ENCODE results near the gene ANKH. TPM values are rescaled to one million over a fixed set of nuclear protein-coding genes. Genes with fewer than 3 reads are reported as not detected.

ANKH gene
- polyA plus RNA-seq, 2 of the 4 experiments (the other 2 are of a cell fraction) = 11.7 to 17.3 TPM

DNA sequence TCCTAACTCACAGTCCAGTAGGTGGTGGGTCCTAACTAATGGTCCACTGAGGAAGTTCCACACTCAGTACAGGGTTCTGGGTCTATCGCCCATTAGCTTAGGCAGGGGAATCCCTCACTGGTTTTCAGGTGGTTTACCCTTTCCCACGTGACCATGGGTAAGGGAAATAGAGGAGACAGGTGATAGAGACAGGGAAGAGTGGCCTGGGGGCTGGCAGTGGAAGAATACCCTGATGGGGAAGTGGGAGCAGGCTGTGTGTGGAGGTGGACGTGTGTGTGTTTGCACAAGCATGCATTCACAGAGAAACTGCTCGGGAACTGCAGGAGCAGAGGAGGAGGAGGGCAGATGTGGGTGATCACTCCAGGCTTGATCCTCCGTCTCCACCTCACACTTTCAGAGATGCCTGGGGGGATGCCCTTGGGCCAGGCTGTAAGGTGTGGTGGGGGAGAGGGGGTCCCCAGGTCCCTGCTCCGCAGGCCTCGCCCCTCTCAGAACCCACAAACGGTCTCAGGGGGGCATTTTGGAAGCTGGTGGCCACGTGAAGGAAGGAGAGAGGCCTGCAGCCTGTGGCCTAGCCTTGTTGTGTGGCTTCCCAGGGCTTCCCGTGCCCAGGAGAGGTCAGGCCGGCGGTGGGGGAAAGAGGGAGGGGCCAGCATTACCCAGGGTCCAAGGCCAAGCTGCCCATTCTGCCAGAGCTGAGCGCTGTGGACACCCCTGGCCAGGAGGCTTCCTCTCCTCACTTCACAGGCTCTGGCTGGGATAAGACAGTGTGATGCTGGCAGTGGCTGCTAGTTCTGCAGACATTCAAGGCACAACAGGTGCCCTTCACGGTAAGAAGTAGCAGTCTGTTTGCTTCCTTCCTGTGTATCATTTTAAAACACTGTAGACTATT is 127.0 kb downstream of the ANKH start (continued):
- TF ChIP-seq FOSL2 (IDR thresholded peaks at IDR 0.05) (no peak), FOSL2 (CRISPR knock-in tag; IDR thresholded peaks at IDR 0.05) (no peak)

DNA sequence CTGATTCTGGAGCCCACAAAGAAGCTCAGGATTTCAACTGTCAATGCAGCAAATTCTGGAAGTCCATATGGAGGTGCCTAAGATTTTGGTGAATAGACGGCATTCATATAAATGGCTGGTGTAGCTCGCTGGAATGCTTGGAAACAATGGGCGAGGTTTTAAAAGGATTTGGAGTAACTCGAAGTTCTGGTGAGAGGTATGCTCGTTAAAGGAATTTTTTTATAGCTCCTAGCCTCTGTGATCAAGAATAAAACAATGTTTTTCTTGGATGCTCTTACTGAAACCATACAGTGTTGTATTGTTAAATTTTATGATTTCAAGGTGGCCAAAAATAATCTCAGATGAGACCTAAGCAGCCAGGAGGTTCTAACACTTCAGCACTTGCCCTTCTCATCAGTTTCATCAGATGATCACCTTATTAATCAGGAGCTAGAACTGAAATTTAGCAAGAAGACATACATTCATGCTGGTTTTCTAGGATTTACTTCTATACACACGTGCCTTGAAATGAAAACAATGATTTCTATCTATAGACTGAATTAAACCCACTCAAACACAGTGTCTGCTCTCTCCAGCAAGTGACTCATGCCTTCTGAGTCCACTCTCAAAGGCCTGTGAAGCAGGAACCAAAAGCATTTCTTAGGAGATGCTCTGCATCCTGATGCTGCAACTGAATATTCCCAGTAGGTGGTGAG is 127.8 kb downstream of the ANKH start:
- Histone ChIP-seq H3K4me2 (no peak overlapping the region), H3K27ac (no peak overlapping the region), H3K4me1 (no peaks in the 10 kb centered on the region), H3K4me3 (no peak overlapping the region), H3K9me3 (no peaks in the 10 kb centered on the region)
- TF ChIP-seq ESRRA (IDR thresholded peaks at IDR 0.05; ENCODE audit: borderline replicate concordance, low read length) (no peak), MYC (IDR thresholded peaks at IDR 0.05; ENCODE audit: borderline replicate concordance, low read length) (no peak), RARB (CRISPR knock-in tag; IDR thresholded peaks at IDR 0.05) (no peak), GATA3 (IDR thresholded peaks at IDR 0.05; ENCODE audit: borderline replicate concordance) (no peak), CHD4 (IDR thresholded peaks at IDR 0.05; ENCODE audit: borderline replicate concordance) (no peak), TFCP2L1 (CRISPR knock-in tag; IDR thresholded peaks at IDR 0.05) (no peak), CHD2 (IDR thresholded peaks at IDR 0.05; ENCODE audit: low read length, partially characterized antibody) (no peak), HDAC2 (IDR thresholded peaks at IDR 0.05) (no peak), JUNB (IDR thresholded peaks at IDR 0.05) (no peak)
- TF ChIP-seq, protein P1, sequence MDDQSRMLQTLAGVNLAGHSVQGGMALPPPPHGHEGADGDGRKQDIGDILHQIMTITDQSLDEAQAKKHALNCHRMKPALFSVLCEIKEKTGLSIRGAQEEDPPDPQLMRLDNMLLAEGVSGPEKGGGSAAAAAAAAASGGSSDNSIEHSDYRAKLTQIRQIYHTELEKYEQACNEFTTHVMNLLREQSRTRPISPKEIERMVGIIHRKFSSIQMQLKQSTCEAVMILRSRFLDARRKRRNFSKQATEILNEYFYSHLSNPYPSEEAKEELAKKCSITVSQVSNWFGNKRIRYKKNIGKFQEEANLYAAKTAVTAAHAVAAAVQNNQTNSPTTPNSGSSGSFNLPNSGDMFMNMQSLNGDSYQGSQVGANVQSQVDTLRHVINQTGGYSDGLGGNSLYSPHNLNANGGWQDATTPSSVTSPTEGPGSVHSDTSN (IDR thresholded peaks at IDR 0.05) = no peak
- ATAC-seq = no peak
- no peak for FAIRE-seq
- WGBS (ENCODE audit: missing lambda C conversion rate) = 82% methylated on average over 6 of the region's 6 CpGs
- DNase-seq (ENCODE audit: low read depth in 1 of 2, low spot score in 1 of 2) = no peak
- ChIA-PET CTCF (interaction anchor here (1.2 to 4.6 kb wide), 3 partner anchors 17 to 271 kb away, joined by 4 to 21 read pairs (median 4); no protein-coding TSS in a partner anchor), POLR2A (no interaction called here)

DNA sequence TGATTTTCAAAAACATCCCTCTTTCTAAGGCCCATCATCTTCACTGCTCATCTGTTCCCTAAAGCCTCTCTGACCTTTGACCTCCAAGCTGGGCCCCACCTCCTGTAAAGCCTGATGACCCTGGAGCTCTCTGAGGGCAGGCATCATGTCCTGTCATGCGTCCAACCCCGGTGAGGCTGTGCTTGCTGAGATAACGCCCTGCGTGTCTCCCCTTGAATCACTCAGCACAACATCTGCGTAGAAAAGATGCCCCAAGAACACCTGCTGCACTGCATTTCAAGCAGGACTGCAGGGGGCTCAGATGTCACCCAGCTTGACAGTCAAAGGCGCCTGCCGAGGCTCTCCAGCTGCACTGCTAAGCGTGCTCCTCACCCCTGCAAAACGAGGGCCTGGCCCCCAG is 129.1 kb downstream of the ANKH start:
- Histone ChIP-seq H3K27ac (no peak overlapping the region), H3K4me1 (no peaks in the 10 kb centered on the region), H3K4me2 (no peak overlapping the region), H3K4me3 (no peak overlapping the region), H3K9me3 (no peaks in the 10 kb centered on the region)
- 86% methylated on average over 9 of the region's 9 CpGs for WGBS (ENCODE audit: missing lambda C conversion rate)
- FAIRE-seq (no peak), ATAC-seq (no peak), DNase-seq (ENCODE audit: low read depth in 1 of 2, low spot score in 1 of 2) (no peak)
- ChIA-PET CTCF (interaction anchor here (1.0 to 4.6 kb wide), 2 partner anchors 15 to 35 kb away, joined by 3 to 21 read pairs; no protein-coding TSS in a partner anchor), POLR2A (no interaction called here)
- TF ChIP-seq HDAC2 (IDR thresholded peaks at IDR 0.05) (no peak), MAFK (IDR thresholded peaks at IDR 0.05; ENCODE audit: partially characterized antibody) (no peak), MAZ (IDR thresholded peaks at IDR 0.05; ENCODE audit: borderline replicate concordance, low read depth, low read length) (no peak), ZSCAN20 (CRISPR knock-in tag; IDR thresholded peaks at IDR 0.05) (no peak), NPAS2 (CRISPR knock-in tag; IDR thresholded peaks at IDR 0.05; ENCODE audit: borderline replicate concordance) (no peak), RCOR1 (IDR thresholded peaks at IDR 0.05; ENCODE audit: low read depth, low read length) (no peak), BHLHE40 (IDR thresholded peaks at IDR 0.05; ENCODE audit: low read depth, low read length) (no peak), CBX8 (IDR thresholded peaks at IDR 0.05) (no peak), RNF2 (IDR thresholded peaks at IDR 0.05; ENCODE audit: borderline replicate concordance, low read depth) (no peak), SMC3 (IDR thresholded peaks at IDR 0.05) (no peak), EHF (CRISPR knock-in tag; IDR thresholded peaks at IDR 0.05) (no peak), CHD4 (IDR thresholded peaks at IDR 0.05; ENCODE audit: borderline replicate concordance) (no peak), HOXB13 (CRISPR knock-in tag; IDR thresholded peaks at IDR 0.05; ENCODE audit: low read depth) (no peak), CBX2 (IDR thresholded peaks at IDR 0.05; ENCODE audit: borderline replicate concordance, low read depth) (no peak), TFCP2L1 (CRISPR knock-in tag; IDR thresholded peaks at IDR 0.05) (no peak)
- TF ChIP-seq, protein P2, sequence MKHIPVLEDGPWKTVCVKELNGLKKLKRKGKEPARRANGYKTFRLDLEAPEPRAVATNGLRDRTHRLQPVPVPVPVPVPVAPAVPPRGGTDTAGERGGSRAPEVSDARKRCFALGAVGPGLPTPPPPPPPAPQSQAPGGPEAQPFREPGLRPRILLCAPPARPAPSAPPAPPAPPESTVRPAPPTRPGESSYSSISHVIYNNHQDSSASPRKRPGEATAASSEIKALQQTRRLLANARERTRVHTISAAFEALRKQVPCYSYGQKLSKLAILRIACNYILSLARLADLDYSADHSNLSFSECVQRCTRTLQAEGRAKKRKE (CRISPR knock-in tag; IDR thresholded peaks at IDR 0.05; ENCODE audit: low read depth) = no peak
- TF ChIP-seq, protein P3, sequence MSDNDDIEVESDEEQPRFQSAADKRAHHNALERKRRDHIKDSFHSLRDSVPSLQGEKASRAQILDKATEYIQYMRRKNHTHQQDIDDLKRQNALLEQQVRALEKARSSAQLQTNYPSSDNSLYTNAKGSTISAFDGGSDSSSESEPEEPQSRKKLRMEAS (IDR thresholded peaks at IDR 0.05) = no peak
- TF ChIP-seq, protein P4, sequence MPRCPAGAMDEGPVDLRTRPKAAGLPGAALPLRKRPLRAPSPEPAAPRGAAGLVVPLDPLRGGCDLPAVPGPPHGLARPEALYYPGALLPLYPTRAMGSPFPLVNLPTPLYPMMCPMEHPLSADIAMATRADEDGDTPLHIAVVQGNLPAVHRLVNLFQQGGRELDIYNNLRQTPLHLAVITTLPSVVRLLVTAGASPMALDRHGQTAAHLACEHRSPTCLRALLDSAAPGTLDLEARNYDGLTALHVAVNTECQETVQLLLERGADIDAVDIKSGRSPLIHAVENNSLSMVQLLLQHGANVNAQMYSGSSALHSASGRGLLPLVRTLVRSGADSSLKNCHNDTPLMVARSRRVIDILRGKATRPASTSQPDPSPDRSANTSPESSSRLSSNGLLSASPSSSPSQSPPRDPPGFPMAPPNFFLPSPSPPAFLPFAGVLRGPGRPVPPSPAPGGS (IDR thresholded peaks at IDR 0.05) = no peak
- TF ChIP-seq, protein P5, sequence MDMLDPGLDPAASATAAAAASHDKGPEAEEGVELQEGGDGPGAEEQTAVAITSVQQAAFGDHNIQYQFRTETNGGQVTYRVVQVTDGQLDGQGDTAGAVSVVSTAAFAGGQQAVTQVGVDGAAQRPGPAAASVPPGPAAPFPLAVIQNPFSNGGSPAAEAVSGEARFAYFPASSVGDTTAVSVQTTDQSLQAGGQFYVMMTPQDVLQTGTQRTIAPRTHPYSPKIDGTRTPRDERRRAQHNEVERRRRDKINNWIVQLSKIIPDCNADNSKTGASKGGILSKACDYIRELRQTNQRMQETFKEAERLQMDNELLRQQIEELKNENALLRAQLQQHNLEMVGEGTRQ (IDR thresholded peaks at IDR 0.05) = no peak
- TF ChIP-seq, protein P6, sequence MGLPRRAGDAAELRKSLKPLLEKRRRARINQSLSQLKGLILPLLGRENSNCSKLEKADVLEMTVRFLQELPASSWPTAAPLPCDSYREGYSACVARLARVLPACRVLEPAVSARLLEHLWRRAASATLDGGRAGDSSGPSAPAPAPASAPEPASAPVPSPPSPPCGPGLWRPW (IDR thresholded peaks at IDR 0.05) = no peak
